Trophoblast cell (in vitro differentiated cells and primary cell): ENCODE data around the gene PDE4B.

Experiments
- DNase-seq, 2 donors: peaks; one replicate each; pipeline ENCODE4 v3.0.0-alpha.2; 2016
- H2AFZ ChIP-seq: 2 replicates; pipeline ENCODE4 v1.6.1; 2013; ENCODE audit warnings: low read length, moderate library complexity, mild to moderate bottlenecking; ENCODE audit not compliant: insufficient read depth, poor library complexity
- H2AK5ac ChIP-seq: 2 replicates; pipeline ENCODE4 v1.6.1; 2013; ENCODE audit warnings: mild to moderate bottlenecking, low read length
- H2BK120ac ChIP-seq: 2 replicates; pipeline ENCODE4 v1.6.1; 2013; ENCODE audit warnings: low read length, mild to moderate bottlenecking, moderate library complexity; ENCODE audit not compliant: insufficient read depth, poor library complexity
- H2BK12ac ChIP-seq: 2 replicates; pipeline ENCODE4 v1.6.1; 2013; ENCODE audit warnings: mild to moderate bottlenecking, low read length, moderate library complexity
- H2BK5ac ChIP-seq: 2 replicates; pipeline ENCODE4 v1.6.1; 2013; ENCODE audit warnings: low read length, low read depth, moderate library complexity, mild to moderate bottlenecking; ENCODE audit not compliant: poor library complexity
- H3K14ac ChIP-seq: 2 replicates; pipeline ENCODE4 v1.6.1; 2013; ENCODE audit warnings: mild to moderate bottlenecking, low read length
- H3K18ac ChIP-seq: 2 replicates; pipeline ENCODE4 v1.6.1; 2013; ENCODE audit warnings: mild to moderate bottlenecking, low read length
- H3K23ac ChIP-seq: 2 replicates; pipeline ENCODE4 v1.6.1; 2013; ENCODE audit warnings: low read length
- H3K27ac ChIP-seq: 2 replicates; pipeline ENCODE4 v1.5.1; 2013; ENCODE audit warnings: low read depth, mild to moderate bottlenecking, inconsistent platforms, low read length, moderate library complexity
- H3K27me3 ChIP-seq: 2 replicates; pipeline ENCODE4 v1.6.1; 2013; ENCODE audit warnings: inconsistent platforms, mild to moderate bottlenecking, low read length, moderate library complexity; ENCODE audit not compliant: insufficient read depth
- H3K36me3 ChIP-seq, 2 experiments: 1 replicate in 1 of 2; 2 replicates in 1 of 2; pipeline ENCODE4 v1.6.1; 2013; ENCODE audit warnings: low read length in 2 of 2, mild to moderate bottlenecking in 2 of 2, moderate library complexity in 1 of 2; ENCODE audit not compliant: insufficient read depth in 2 of 2, control insufficient read depth in 1 of 2
- H3K4ac ChIP-seq: 2 replicates; pipeline ENCODE4 v1.6.1; 2013; ENCODE audit warnings: low read depth, mild to moderate bottlenecking, low read length, moderate library complexity
- H3K4me1 ChIP-seq, 2 experiments: 1 replicate in 1 of 2; 2 replicates in 1 of 2; pipeline ENCODE4 v1.6.1; 2013; ENCODE audit warnings: low read length in 2 of 2, mild to moderate bottlenecking in 2 of 2, moderate library complexity in 1 of 2; ENCODE audit not compliant: insufficient read depth in 2 of 2, control insufficient read depth in 1 of 2
- H3K4me2 ChIP-seq: 2 replicates; pipeline ENCODE4 v1.6.1; 2013; ENCODE audit warnings: inconsistent platforms, mild to moderate bottlenecking, low read length, moderate library complexity
- H3K4me3 ChIP-seq: 2 replicates; pipeline ENCODE4 v1.5.1; 2013; ENCODE audit warnings: mild to moderate bottlenecking, low read depth, low read length, inconsistent platforms
- H3K79me1 ChIP-seq: one replicate; pipeline ENCODE4 v1.6.1; 2013; ENCODE audit warnings: low read length
- H3K79me2 ChIP-seq: 2 replicates; pipeline ENCODE4 v1.6.1; 2013; ENCODE audit warnings: low read length, mild to moderate bottlenecking; ENCODE audit not compliant: control insufficient read depth, insufficient read depth, poor library complexity
- H3K9ac ChIP-seq: 2 replicates; pipeline ENCODE4 v1.6.1; 2013; ENCODE audit warnings: mild to moderate bottlenecking, low read length
- H3K9me3 ChIP-seq: 2 replicates; pipeline ENCODE4 v1.6.1; 2013; ENCODE audit warnings: low read depth, mild to moderate bottlenecking, control low read depth, inconsistent platforms, low read length; ENCODE audit not compliant: insufficient read depth
- H4K12ac ChIP-seq: 2 replicates; pipeline ENCODE4 v1.6.1; 2013; ENCODE audit warnings: low read depth, mild to moderate bottlenecking, low read length, moderate library complexity
- H4K8ac ChIP-seq: 2 replicates; pipeline ENCODE4 v1.6.1; 2013; ENCODE audit warnings: low read depth, mild to moderate bottlenecking, low read length, moderate library complexity
- H4K91ac ChIP-seq: one replicate; pipeline ENCODE4 v1.6.1; 2013; ENCODE audit warnings: low read depth, mild to moderate bottlenecking, low read length, moderate library complexity
- WGBS: extraction: QIAGEN DNeasy Blood & Tissue Kit; methylation state at CpG from one replicate; pipeline ENCODE4 v1.1.7; 2013; ENCODE audit warnings: missing lambda C conversion rate; ENCODE audit not compliant: insufficient read length, insufficient coverage; ENCODE audit errors: extremely low coverage; 5-methylcytosine and 5-hydroxymethylcytosine counted together

PDE4B gene

DNA sequence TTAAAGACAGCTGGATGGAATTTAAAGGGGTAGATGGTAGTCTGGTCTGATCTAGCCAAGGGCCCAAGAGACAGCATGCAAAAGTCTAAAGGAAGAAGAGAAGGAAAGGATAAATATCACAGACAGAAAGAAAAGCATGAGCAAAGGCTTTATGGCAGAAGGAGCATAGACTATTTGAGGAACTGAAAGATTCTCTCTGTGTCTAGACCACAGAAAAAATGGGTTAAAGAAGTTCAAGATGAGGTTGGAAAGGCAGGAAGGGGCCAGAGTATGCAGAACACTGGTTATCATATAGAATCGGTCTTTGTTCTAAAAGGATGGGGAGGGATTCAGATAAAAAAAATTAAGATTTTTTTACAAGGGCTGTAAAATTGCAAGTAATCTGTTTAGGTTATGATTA, 604.5 kb downstream of the PDE4B start:
- no peaks in the 10 kb centered on the region for H3K27me3 ChIP-seq
- no peak overlapping the region for H3K9ac ChIP-seq
- WGBS = no CpG with 5 or more reads among the region's 1 CpG

DNA sequence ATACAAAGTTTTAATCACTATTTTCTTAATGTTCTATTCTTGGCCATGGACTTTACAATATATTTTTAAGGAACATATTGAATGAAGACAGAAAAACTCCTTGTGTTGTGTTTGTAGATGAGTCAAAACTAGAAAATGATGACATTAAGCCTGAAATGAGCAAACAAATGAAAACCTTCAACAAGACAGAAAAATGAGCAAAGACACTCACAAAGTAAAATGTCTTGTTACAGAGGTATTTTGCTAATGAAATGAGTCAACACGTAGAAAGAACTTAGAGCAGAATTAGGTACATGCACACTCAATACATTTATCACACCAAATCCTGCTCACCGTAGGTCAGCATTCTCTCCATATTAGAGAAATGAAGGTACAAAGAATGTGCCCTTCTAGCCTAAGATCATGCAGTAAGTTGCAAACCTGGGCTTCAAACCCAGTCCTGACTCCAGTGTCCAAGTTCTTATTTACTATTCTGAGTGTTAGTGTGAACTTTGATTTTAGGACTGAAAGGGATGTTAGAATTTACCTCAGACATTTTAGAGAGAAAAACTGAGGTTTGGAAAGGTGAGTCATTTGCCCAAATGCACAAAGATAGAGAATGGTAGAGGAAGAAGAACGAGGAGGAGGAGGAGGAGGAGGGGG, 607.3 kb downstream of the PDE4B start:
- H3K4ac ChIP-seq = no peak overlapping the region
- H3K4me3 ChIP-seq = no peak overlapping the region
- DNase-seq = no peak
- no peak overlapping the region for H2BK5ac ChIP-seq
- H3K18ac ChIP-seq = no peak overlapping the region
- no peaks in the 10 kb centered on the region for H3K9me3 ChIP-seq
- H2BK120ac ChIP-seq = no peak overlapping the region
- H3K23ac ChIP-seq = no peak overlapping the region
- no peaks in the 10 kb centered on the region for H3K36me3 ChIP-seq
- no peak overlapping the region for H3K27ac ChIP-seq
- no peak overlapping the region for H3K4me2 ChIP-seq
- H3K14ac ChIP-seq = no peak overlapping the region
- H2AK5ac ChIP-seq = no peak overlapping the region
- no peak overlapping the region for H2AFZ ChIP-seq
- H3K27me3 ChIP-seq = no peaks in the 10 kb centered on the region
- H4K12ac ChIP-seq = no peak overlapping the region
- no peak overlapping the region for H4K91ac ChIP-seq
- H2BK12ac ChIP-seq = no peak overlapping the region
- no peaks in the 10 kb centered on the region for H3K4me1 ChIP-seq
- no peaks in the 10 kb centered on the region for H3K79me2 ChIP-seq
- H4K8ac ChIP-seq = no peak overlapping the region
- H3K79me1 ChIP-seq = no peaks in the 10 kb centered on the region
- no CpG with 5 or more reads among the region's 3 CpGs for WGBS
- no peak overlapping the region for H3K9ac ChIP-seq

More for the DNA sequence above, 604.5 kb downstream of the PDE4B start:
- H4K8ac ChIP-seq = no peak overlapping the region
- H3K27ac ChIP-seq = no peak overlapping the region
- no peak overlapping the region for H3K14ac ChIP-seq
- H3K36me3 ChIP-seq = no peaks in the 10 kb centered on the region
- no peak overlapping the region for H3K4ac ChIP-seq
- no peak overlapping the region for H4K12ac ChIP-seq
- H3K79me2 ChIP-seq = no peaks in the 10 kb centered on the region
- no peak overlapping the region for H2BK120ac ChIP-seq
- no peak overlapping the region for H2AK5ac ChIP-seq
- no peak overlapping the region for H2BK5ac ChIP-seq
- no peaks in the 10 kb centered on the region for H3K79me1 ChIP-seq
- H2BK12ac ChIP-seq = no peak overlapping the region
- no peak overlapping the region for H3K23ac ChIP-seq
- no peak for DNase-seq
- H3K4me1 ChIP-seq = no peaks in the 10 kb centered on the region
- H3K9me3 ChIP-seq = no peaks in the 10 kb centered on the region
- H3K4me3 ChIP-seq = no peak overlapping the region
- no peak overlapping the region for H2AFZ ChIP-seq
- no peak overlapping the region for H4K91ac ChIP-seq
- no peak overlapping the region for H3K18ac ChIP-seq
- H3K4me2 ChIP-seq = no peak overlapping the region

DNA sequence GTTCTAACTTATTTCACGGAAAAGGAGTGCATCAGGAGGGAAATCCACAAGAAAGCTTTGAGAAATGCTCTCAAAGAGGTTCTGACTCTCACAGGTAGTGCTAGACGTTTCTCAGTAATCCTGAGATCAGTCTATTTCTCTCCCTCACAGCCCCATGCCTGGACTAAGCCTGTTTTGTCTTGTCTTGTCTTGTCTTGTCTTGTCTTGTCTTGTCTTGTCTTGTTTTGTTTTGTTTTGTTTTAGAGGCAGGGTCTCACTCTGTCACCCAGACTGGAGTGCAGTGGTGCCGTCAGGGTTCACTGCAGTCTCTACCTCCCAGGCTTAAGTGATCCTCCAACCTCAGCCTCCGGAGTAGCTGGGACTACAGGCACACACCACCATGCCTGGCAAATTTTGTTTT, 608.0 kb downstream of the PDE4B start:
- no CpG with 5 or more reads among the region's 4 CpGs for WGBS
- Histone ChIP-seq H3K9ac (no peak overlapping the region), H3K18ac (no peak overlapping the region), H4K12ac (no peak overlapping the region), H3K9me3 (no peaks in the 10 kb centered on the region), H3K79me2 (no peaks in the 10 kb centered on the region), H3K27ac (no peak overlapping the region), H2AFZ (no peak overlapping the region), H3K14ac (no peak overlapping the region), H2AK5ac (no peak overlapping the region), H3K23ac (no peak overlapping the region), H2BK5ac (no peak overlapping the region), H3K4ac (no peak overlapping the region), H2BK120ac (no peak overlapping the region), H3K4me3 (no peak overlapping the region), H2BK12ac (no peak overlapping the region), H4K8ac (no peak overlapping the region), H3K36me3 (no peaks in the 10 kb centered on the region), H3K4me2 (no peak overlapping the region), H3K4me1 (no peaks in the 10 kb centered on the region), H3K27me3 (no peaks in the 10 kb centered on the region), H3K79me1 (no peaks in the 10 kb centered on the region), H4K91ac (no peak overlapping the region)
- DNase-seq = no peak

DNA sequence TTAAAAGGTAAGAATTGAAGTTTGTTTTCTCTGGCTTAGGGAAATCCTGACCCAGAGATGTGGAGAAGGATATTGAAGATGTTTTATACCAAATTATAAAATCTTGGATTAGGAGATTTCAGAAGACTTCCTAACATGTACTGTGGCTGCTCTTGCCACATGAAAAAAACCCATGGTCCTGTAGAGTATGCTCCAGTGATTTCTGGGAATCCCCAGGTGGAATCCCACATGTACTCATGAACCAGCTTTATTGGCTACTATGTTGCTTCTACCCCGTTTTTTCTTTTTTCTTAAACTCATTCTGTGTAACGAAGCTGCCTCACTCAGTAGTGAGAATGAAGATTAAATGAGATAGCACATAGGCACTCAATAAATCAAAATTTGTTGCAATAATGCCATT, 608.5 kb downstream of the PDE4B start:
- H3K23ac ChIP-seq = no peak overlapping the region
- H3K27ac ChIP-seq = no peak overlapping the region
- H4K12ac ChIP-seq = no peak overlapping the region
- no peak overlapping the region for H3K4me3 ChIP-seq
- no peak overlapping the region for H2BK5ac ChIP-seq
- no peak for DNase-seq
- H3K4me2 ChIP-seq = no peak overlapping the region
- no CpG with 5 or more reads among the region's 2 CpGs for WGBS
- no peaks in the 10 kb centered on the region for H3K36me3 ChIP-seq
- H2BK12ac ChIP-seq = no peak overlapping the region
- H4K91ac ChIP-seq = no peak overlapping the region
- no peak overlapping the region for H3K18ac ChIP-seq
- no peak overlapping the region for H3K4ac ChIP-seq
- H2AFZ ChIP-seq = no peak overlapping the region
- no peak overlapping the region for H2BK120ac ChIP-seq
- H3K79me2 ChIP-seq = no peaks in the 10 kb centered on the region
- no peaks in the 10 kb centered on the region for H3K4me1 ChIP-seq
- H4K8ac ChIP-seq = no peak overlapping the region
- no peak overlapping the region for H3K14ac ChIP-seq
- no peaks in the 10 kb centered on the region for H3K79me1 ChIP-seq
- H2AK5ac ChIP-seq = no peak overlapping the region
- no peaks in the 10 kb centered on the region for H3K9me3 ChIP-seq
- H3K27me3 ChIP-seq = no peaks in the 10 kb centered on the region
- no peak overlapping the region for H3K9ac ChIP-seq
